Keratinocyte (primary cell): Measurements from ENCODE around the gene PRKAR2A. TPM values are rescaled to one million over a fixed set of nuclear protein-coding genes. Genes with fewer than 3 reads are reported as not detected.

Source experiments
- DNase-seq: peaks from one replicate; pipeline ENCODE4 v3.0.0-alpha.2; 2011; ENCODE audit warnings: low read depth, missing footprints, low spot score
- FAIRE-seq: peaks from 2 replicates; lab custom pipeline; 2011; peaks lifted over from hg19 to GRCh38; lab: Jason Lieb, UNC
- H2AFZ ChIP-seq: 2 replicates; pipeline ENCODE4 v1.6.0; 2012; ENCODE audit warnings: low read length, control low read depth, inconsistent platforms; ENCODE audit not compliant: control insufficient read depth
- H3K27ac ChIP-seq: 2 replicates; pipeline ENCODE4 v1.5.1; 2011; ENCODE audit warnings: low read length; ENCODE audit not compliant: control insufficient read depth, insufficient read depth
- H3K27me3 ChIP-seq: 3 replicates; pipeline ENCODE4 v1.6.0; 2011; ENCODE audit warnings: low read length; ENCODE audit not compliant: control insufficient read depth, insufficient read depth; ENCODE audit errors: extremely low read depth
- H3K36me3 ChIP-seq, 2 experiments: 2 replicates in 1 of 2; 3 replicates in 1 of 2; pipeline ENCODE4 v1.5.1; 2011; ENCODE audit warnings: low read length in 2 of 2, mild to moderate bottlenecking in 1 of 2; ENCODE audit not compliant: control insufficient read depth in 2 of 2, insufficient read depth in 2 of 2; ENCODE audit errors: extremely low read depth in 1 of 2
- H3K4me1 ChIP-seq: 3 replicates; pipeline ENCODE4 v1.5.1; 2011; ENCODE audit warnings: low read length; ENCODE audit not compliant: control insufficient read depth, insufficient read depth; ENCODE audit errors: extremely low read depth
- H3K4me2 ChIP-seq: 3 replicates; pipeline ENCODE4 v1.6.0; 2011; ENCODE audit warnings: low read depth, low read length; ENCODE audit not compliant: control insufficient read depth, insufficient read depth; ENCODE audit errors: extremely low read depth
- H3K4me3 ChIP-seq, 3 experiments: fragments of 200-600 bp in 1 of 3; sonication (generic) in 1 of 3; 2 replicates in 2 of 3; 3 replicates in 1 of 3; pipeline ENCODE4 v1.5.1; 2011 to 2016; ENCODE audit warnings: low read length in 3 of 3, mild to moderate bottlenecking in 3 of 3, control low read depth in 2 of 3, inconsistent platforms in 1 of 3, low read depth in 1 of 3, mixed read lengths in 1 of 3, mixed run types in 1 of 3, moderate library complexity in 1 of 3; ENCODE audit not compliant: control insufficient read depth in 2 of 3, insufficient read depth in 2 of 3; ENCODE audit errors: extremely low read depth in 1 of 3
- H3K79me2 ChIP-seq: 2 replicates; pipeline ENCODE4 v1.6.0; 2012; ENCODE audit warnings: low read length; ENCODE audit not compliant: control insufficient read depth, insufficient read depth
- H3K9ac ChIP-seq: 3 replicates; pipeline ENCODE4 v1.6.0; 2011; ENCODE audit warnings: low read length; ENCODE audit not compliant: control insufficient read depth, insufficient read depth; ENCODE audit errors: extremely low read depth
- H3K9me1 ChIP-seq: 3 replicates; pipeline ENCODE4 v1.6.0; 2011; ENCODE audit warnings: low read length; ENCODE audit not compliant: control insufficient read depth, insufficient read depth; ENCODE audit errors: extremely low read depth
- H3K9me3 ChIP-seq: 2 replicates; pipeline ENCODE4 v1.5.1; 2012; ENCODE audit warnings: low read depth, low read length; ENCODE audit not compliant: control insufficient read depth
- H4K20me1 ChIP-seq: 3 replicates; pipeline ENCODE4 v1.6.0; 2011; ENCODE audit warnings: low read length; ENCODE audit not compliant: control insufficient read depth, insufficient read depth; ENCODE audit errors: extremely low read depth
- EZH2 ChIP-seq: IDR thresholded peaks from one replicate; pipeline ENCODE4 v1.6.1; 2012; ENCODE audit warnings: inconsistent platforms, mild to moderate bottlenecking, low read length, moderate library complexity
- dilution Hi-C: fragments of 300-500 bp; cut with MboI; formaldehyde crosslinking; loops from one replicate; pipeline ENCODE4 v1.7.0; 2020; ENCODE audit warnings: low sequenced_read_pairs; ENCODE audit not compliant: extremely low pct_ligation_motif_present
- polyA plus RNA-seq, 5 experiments: library from polyadenylated mRNA; depleted of rRNA in 3 of 5; stranded (reverse) in 3 of 5; stranded (forward) in 1 of 5; unstranded in 1 of 5; fragments of >200 nt; gene quantifications; 1 replicate in 1 of 5; 2 replicates in 3 of 5; 3 replicates in 1 of 5; pipeline versions ENCODE4 v1.2.1 to v1.2.3, GENCODE V29; 2011 to 2012; ENCODE audit warnings: missing spikeins in 2 of 5, low read depth in 1 of 5, low replicate concordance in 1 of 5
- TF ChIP-seq, protein P1 (sequence below), 3 experiments: IDR thresholded peaks in 1 of 3; conservative IDR thresholded peaks in 1 of 3; optimal IDR thresholded peaks in 1 of 3; 2 replicates in 2 of 3; 3 replicates in 1 of 3; pipeline versions ENCODE3 to v1.5.1; 2011; ENCODE audit warnings: low read length in 3 of 3, mild to moderate bottlenecking in 3 of 3, moderate library complexity in 2 of 3, control low read depth in 1 of 3, inconsistent platforms in 1 of 3; ENCODE audit not compliant: insufficient read depth in 2 of 3; ENCODE audit errors: extremely low read depth in 1 of 3

PRKAR2A gene
- polyA plus RNA-seq, 1 donor (not counting 4 experiments of a cell fraction or from before 2014, with no cell fraction given), result 23.2 TPM

DNA sequence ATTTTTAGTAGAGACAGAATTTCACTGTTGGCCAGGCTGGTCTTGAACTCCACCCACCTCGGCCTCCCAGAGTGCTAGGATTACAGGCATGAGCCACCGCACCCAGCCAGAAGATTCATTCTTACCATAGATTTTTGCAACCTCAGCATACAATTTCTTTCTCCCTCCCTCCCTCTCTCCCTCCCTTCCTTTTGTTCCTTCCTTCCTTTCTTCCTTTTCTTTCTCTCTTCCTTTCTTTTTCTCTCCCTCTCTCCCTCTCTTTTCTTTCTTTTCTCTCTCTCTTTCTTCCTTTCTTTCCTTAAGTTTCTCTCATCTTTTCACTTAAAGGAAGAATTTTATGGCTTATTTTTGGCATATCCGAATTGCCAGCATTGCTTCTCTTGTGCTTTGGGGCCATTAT is 58.0 kb downstream of the PRKAR2A start:
- Histone ChIP-seq H3K9ac (no peak overlapping the region), H3K27ac (no peak overlapping the region), H3K9me3 (no peaks in the 10 kb centered on the region), H3K9me1 (no peaks in the 10 kb centered on the region), H3K27me3 (no peaks in the 10 kb centered on the region), H4K20me1 (no peaks in the 10 kb centered on the region), H3K79me2 (no peaks in the 10 kb centered on the region), H2AFZ (no peak overlapping the region), H3K4me1 (no peaks in the 10 kb centered on the region), H3K36me3 (peaks cover 0 to 1% of the 10 kb centered on the region in 2 experiments), H3K4me3 (no peak overlapping the region), H3K4me2 (no peak overlapping the region)
- no peak for FAIRE-seq
- DNase-seq, result no peak
- dilution Hi-C loops, result no loop called here
- TF ChIP-seq EZH2, result no peak
- TF ChIP-seq, protein P1, sequence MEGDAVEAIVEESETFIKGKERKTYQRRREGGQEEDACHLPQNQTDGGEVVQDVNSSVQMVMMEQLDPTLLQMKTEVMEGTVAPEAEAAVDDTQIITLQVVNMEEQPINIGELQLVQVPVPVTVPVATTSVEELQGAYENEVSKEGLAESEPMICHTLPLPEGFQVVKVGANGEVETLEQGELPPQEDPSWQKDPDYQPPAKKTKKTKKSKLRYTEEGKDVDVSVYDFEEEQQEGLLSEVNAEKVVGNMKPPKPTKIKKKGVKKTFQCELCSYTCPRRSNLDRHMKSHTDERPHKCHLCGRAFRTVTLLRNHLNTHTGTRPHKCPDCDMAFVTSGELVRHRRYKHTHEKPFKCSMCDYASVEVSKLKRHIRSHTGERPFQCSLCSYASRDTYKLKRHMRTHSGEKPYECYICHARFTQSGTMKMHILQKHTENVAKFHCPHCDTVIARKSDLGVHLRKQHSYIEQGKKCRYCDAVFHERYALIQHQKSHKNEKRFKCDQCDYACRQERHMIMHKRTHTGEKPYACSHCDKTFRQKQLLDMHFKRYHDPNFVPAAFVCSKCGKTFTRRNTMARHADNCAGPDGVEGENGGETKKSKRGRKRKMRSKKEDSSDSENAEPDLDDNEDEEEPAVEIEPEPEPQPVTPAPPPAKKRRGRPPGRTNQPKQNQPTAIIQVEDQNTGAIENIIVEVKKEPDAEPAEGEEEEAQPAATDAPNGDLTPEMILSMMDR (optimal IDR thresholded peaks at IDR 0.05 in 1 of 3, IDR thresholded peaks at IDR 0.05 in 1 of 3, conservative IDR thresholded peaks at IDR 0.05 in 1 of 3; ENCODE audit: extremely low read depth in 1 of 3, insufficient read depth in 2 of 3, low read length in 3 of 3), result no peak

DNA sequence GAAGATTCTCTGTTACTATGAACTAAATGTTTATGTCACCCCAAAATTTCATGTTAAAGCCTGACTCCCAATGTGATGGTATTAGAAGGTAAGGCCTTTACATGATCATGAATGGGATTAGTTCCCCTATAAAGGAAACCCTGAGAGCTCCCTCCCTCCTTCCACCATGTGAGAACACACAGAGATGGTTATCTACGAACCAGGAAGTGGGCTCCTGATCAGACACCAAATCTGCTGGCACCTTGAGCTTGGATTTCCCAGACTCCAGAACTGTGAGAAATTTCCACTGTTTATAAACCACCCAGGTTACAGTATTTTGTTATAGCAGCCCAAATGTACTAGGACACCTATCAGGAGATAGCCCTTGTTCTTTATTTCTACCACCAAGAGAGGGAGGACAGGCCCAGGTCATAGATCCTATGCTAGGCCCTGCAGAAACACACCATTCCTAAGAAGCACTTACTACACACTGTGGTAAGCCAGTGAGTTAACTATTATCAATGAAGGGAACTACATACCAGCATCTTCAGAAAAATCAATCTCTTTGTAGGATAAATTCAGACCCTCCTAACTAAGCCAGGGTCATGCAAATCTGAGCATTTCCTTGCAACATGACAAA is 59.0 kb downstream of the PRKAR2A start:
- H3K27ac ChIP-seq, result no peak overlapping the region
- no peak overlapping the region for H3K4me3 ChIP-seq
- H3K9me3 ChIP-seq, result no peaks in the 10 kb centered on the region
- H3K4me1 ChIP-seq, result no peaks in the 10 kb centered on the region
- H3K79me2 ChIP-seq, result no peaks in the 10 kb centered on the region
- peaks cover 0 to 4% of the 10 kb centered on the region in 2 experiments for H3K36me3 ChIP-seq
- H3K4me2 ChIP-seq, result no peak overlapping the region
- no peak for DNase-seq
- TF ChIP-seq, protein P1 (optimal IDR thresholded peaks at IDR 0.05 in 1 of 3, IDR thresholded peaks at IDR 0.05 in 1 of 3, conservative IDR thresholded peaks at IDR 0.05 in 1 of 3; ENCODE audit: extremely low read depth in 1 of 3, insufficient read depth in 2 of 3, low read length in 3 of 3), result no peak
- TF ChIP-seq EZH2, result no peak
- no peak for FAIRE-seq
- dilution Hi-C loops, result no loop called here
- H3K27me3 ChIP-seq, result no peaks in the 10 kb centered on the region
- no peaks in the 10 kb centered on the region for H4K20me1 ChIP-seq
- no peak overlapping the region for H2AFZ ChIP-seq
- H3K9ac ChIP-seq, result no peak overlapping the region
- H3K9me1 ChIP-seq, result no peaks in the 10 kb centered on the region
